SK-N-SH (cell line): ENCODE results near the gene RPS6KA5. TPM values are rescaled to one million over a fixed set of nuclear protein-coding genes. Genes with fewer than 3 reads are reported as not detected.

ENCODE experiments used
- CTCF ChIA-PET: fragments of 300-600, 350-600 bp; formaldehyde crosslinking; extraction: SDS; loops from one replicate; lab custom pipeline; 2021; lab: Yijun Ruan, JAX
- POLR2A ChIA-PET: fragments of 350-600 bp; sonication (Branson Sonifier 250); formaldehyde crosslinking; extraction: SDS; loops from one replicate; lab custom pipeline; 2020; ENCODE audit warnings: antibody characterized with exemption, inconsistent platforms; lab: Yijun Ruan, JAX
- DNase-seq: peaks from one replicate; pipeline ENCODE4 v3.0.0; 2012
- H2AFZ ChIP-seq: fragments of 200-600 bp; sonication (generic); 2 replicates; pipeline ENCODE4 v1.8.1; 2016; ENCODE audit warnings: antibody characterized with exemption, mild to moderate bottlenecking, low read depth
- H3F3A ChIP-seq: fragments of 200-600 bp; sonication (generic); replicated peaks from 2 replicates; pipeline ENCODE3; 2016; ENCODE audit warnings: antibody characterized with exemption, mild to moderate bottlenecking; ENCODE audit not compliant: insufficient read depth
- H3K27ac ChIP-seq, 2 experiments: fragments of 200-500 bp in 1 of 2; fragments of 200-600 bp in 1 of 2; sonication (Bioruptor generic) in 1 of 2; sonication (generic), shearing (Covaris generic) in 1 of 2; 2 replicates each; pipeline versions ENCODE4 v1.5.1 to v1.6.1; 2014 to 2016; ENCODE audit warnings: low read depth in 2 of 2, inconsistent platforms in 1 of 2, low read length in 1 of 2, mild to moderate bottlenecking in 1 of 2, mixed read lengths in 1 of 2
- H3K27me3 ChIP-seq: fragments of 200-600 bp; sonication (generic), shearing (Covaris generic); 2 replicates; pipeline ENCODE4 v1.6.1; 2016; ENCODE audit warnings: mixed run types; ENCODE audit not compliant: insufficient read depth
- H3K36me3 ChIP-seq, 2 experiments: fragments of 200-500 bp in 1 of 2; fragments of 200-600 bp in 1 of 2; sonication (Bioruptor generic) in 1 of 2; sonication (generic) in 1 of 2; replicated peaks in 1 of 2; 2 replicates each; pipeline versions ENCODE3 to v1.5.1; 2014 to 2016; ENCODE audit warnings: low read length in 1 of 2, mild to moderate bottlenecking in 1 of 2; ENCODE audit not compliant: insufficient read depth in 2 of 2, control insufficient read depth in 1 of 2
- H3K4me1 ChIP-seq, 2 experiments: fragments of 200-500 bp in 1 of 2; fragments of 200-600 bp in 1 of 2; sonication (Bioruptor generic) in 1 of 2; sonication (generic), shearing (Covaris generic) in 1 of 2; 2 replicates each; pipeline versions ENCODE4 v1.5.1 to v1.6.1; 2014 to 2016; ENCODE audit warnings: low read depth in 1 of 2, low read length in 1 of 2, mixed run types in 1 of 2; ENCODE audit not compliant: insufficient read depth in 2 of 2, control insufficient read depth in 1 of 2
- H3K4me2 ChIP-seq: fragments of 200-600 bp; sonication (generic), shearing (Covaris generic); 2 replicates; pipeline ENCODE4 v1.6.1; 2017; ENCODE audit warnings: mixed run types
- H3K4me3 ChIP-seq, 2 experiments: fragments of 200-500 bp in 1 of 2; fragments of 200-600 bp in 1 of 2; sonication (Bioruptor generic) in 1 of 2; sonication (generic), shearing (Covaris generic) in 1 of 2; 2 replicates each; pipeline versions ENCODE4 v1.5.1 to v1.8.1; 2014 to 2016; ENCODE audit warnings: low read depth in 2 of 2, inconsistent platforms in 1 of 2, low read length in 1 of 2, mild to moderate bottlenecking in 1 of 2, mixed read lengths in 1 of 2, moderate library complexity in 1 of 2
- H3K79me2 ChIP-seq: fragments of 200-600 bp; sonication (generic); 2 replicates; pipeline ENCODE4 v1.8.1; 2017; ENCODE audit warnings: mild to moderate bottlenecking; ENCODE audit not compliant: insufficient read depth
- H3K9ac ChIP-seq: fragments of 200-600 bp; sonication (generic); 2 replicates; pipeline ENCODE4 v1.6.1; 2017; ENCODE audit warnings: mixed run types
- H3K9me2 ChIP-seq: fragments of 200-600 bp; sonication (generic); 2 replicates; pipeline ENCODE4 v1.6.1; 2017; ENCODE audit warnings: mixed run types
- H3K9me3 ChIP-seq: fragments of 200-600 bp; sonication (generic); 2 replicates; pipeline ENCODE4 v1.6.1; 2017; ENCODE audit warnings: mixed run types, mild to moderate bottlenecking, moderate library complexity
- H4K20me1 ChIP-seq: fragments of 200-600 bp; sonication (generic); 2 replicates; pipeline ENCODE4 v1.6.1; 2017; ENCODE audit warnings: mild to moderate bottlenecking, mixed run types; ENCODE audit not compliant: insufficient read depth
- CHD2 ChIP-seq: fragments of 150-350 bp; IDR thresholded peaks from 2 replicates; pipeline ENCODE4 v1.6.1; 2018; ENCODE audit warnings: low read length; ENCODE audit not compliant: partially characterized antibody
- ELF1 ChIP-seq: IDR thresholded peaks from 2 replicates; pipeline ENCODE4 v1.4.0; 2012
- FOXJ3 ChIP-seq: sonication (generic); formaldehyde crosslinking; IDR thresholded peaks from 2 replicates; pipeline ENCODE4 v1.5.1; 2020; ENCODE audit warnings: mild to moderate bottlenecking, missing genetic modification reagents
- GABPA ChIP-seq: IDR thresholded peaks from 2 replicates; pipeline ENCODE4 v1.4.0; 2012; ENCODE audit warnings: low read depth, mild to moderate bottlenecking
- GATA2 ChIP-seq: sonication (generic); formaldehyde crosslinking; IDR thresholded peaks from 2 replicates; pipeline ENCODE4 v1.5.0; 2020; ENCODE audit warnings: mild to moderate bottlenecking, missing genetic modification reagents
- MEF2A ChIP-seq: IDR thresholded peaks from 2 replicates; pipeline ENCODE4 v1.4.0; 2012; ENCODE audit warnings: low read depth, borderline replicate concordance
- MXI1 ChIP-seq: IDR thresholded peaks from 2 replicates; pipeline ENCODE4 v1.6.1; 2012; ENCODE audit warnings: mild to moderate bottlenecking, low read depth, low read length, improper control_type of control experiment
- NRF1 ChIP-seq: IDR thresholded peaks from 2 replicates; pipeline ENCODE4 v1.6.1; 2012; ENCODE audit warnings: low read depth, mild to moderate bottlenecking, low read length
- POLR2AphosphoS5 ChIP-seq: IDR thresholded peaks from 2 replicates; pipeline ENCODE4 v1.6.1; 2012; ENCODE audit warnings: low read depth, low read length
- RAD21 ChIP-seq: IDR thresholded peaks from 2 replicates; pipeline ENCODE4 v1.6.1; 2012; ENCODE audit warnings: mild to moderate bottlenecking, low read length
- RCOR1 ChIP-seq: fragments of 150-350 bp; IDR thresholded peaks from 2 replicates; pipeline ENCODE4 v1.6.1; 2017; ENCODE audit warnings: antibody characterized with exemption, low read length
- RFX5 ChIP-seq: IDR thresholded peaks from 2 replicates; pipeline ENCODE4 v1.6.1; 2012; ENCODE audit warnings: mild to moderate bottlenecking, improper control_type of control experiment, low read length
- RXRA ChIP-seq: IDR thresholded peaks from 2 replicates; pipeline ENCODE4 v1.4.0; 2012; ENCODE audit warnings: low read depth, mild to moderate bottlenecking, borderline replicate concordance
- TEAD4 ChIP-seq: IDR thresholded peaks from 2 replicates; pipeline ENCODE4 v1.4.0; 2012; ENCODE audit warnings: mild to moderate bottlenecking, borderline replicate concordance; ENCODE audit not compliant: insufficient read depth
- YY1 ChIP-seq: IDR thresholded peaks from 2 replicates; pipeline ENCODE4 v1.4.0; 2012; ENCODE audit warnings: low read depth, mild to moderate bottlenecking
- WGBS: methylation state at CpG from one replicate; pipeline ENCODE4 v1.1.6; 2017; ENCODE audit warnings: low lambda C conversion rate; 5-methylcytosine and 5-hydroxymethylcytosine counted together
- polyA plus RNA-seq, 3 experiments: library from polyadenylated mRNA; depleted of rRNA; stranded (reverse); fragments of >200 nt; gene quantifications; 2 replicates each; pipeline ENCODE4 v1.2.3, GENCODE V29; 2012
- TF ChIP-seq, protein P1 (sequence below): IDR thresholded peaks from 2 replicates; pipeline ENCODE4 v1.4.0; 2012; ENCODE audit warnings: low read depth, borderline replicate concordance
- TF ChIP-seq, protein P2 (sequence below): IDR thresholded peaks from 2 replicates; pipeline ENCODE4 v1.6.1; 2012; ENCODE audit warnings: mild to moderate bottlenecking, low read depth, low read length, moderate library complexity
- TF ChIP-seq, protein P3 (sequence below): IDR thresholded peaks from 2 replicates; pipeline ENCODE4; 2012
- TF ChIP-seq, protein P4 (sequence below): fragments of 200-600 bp; sonication (generic); IDR thresholded peaks from 2 replicates; pipeline ENCODE4 v1.6.1; 2017; ENCODE audit warnings: antibody characterized with exemption, mild to moderate bottlenecking, moderate library complexity
- TF ChIP-seq, protein P5 (sequence below): IDR thresholded peaks from 2 replicates; pipeline ENCODE4 v1.4.0; 2012; ENCODE audit warnings: low read depth, borderline replicate concordance

Gene RPS6KA5
- polyA plus RNA-seq, 1 of the 3 experiments (the other 2 are of a cell fraction) = 0.67 TPM

DNA sequence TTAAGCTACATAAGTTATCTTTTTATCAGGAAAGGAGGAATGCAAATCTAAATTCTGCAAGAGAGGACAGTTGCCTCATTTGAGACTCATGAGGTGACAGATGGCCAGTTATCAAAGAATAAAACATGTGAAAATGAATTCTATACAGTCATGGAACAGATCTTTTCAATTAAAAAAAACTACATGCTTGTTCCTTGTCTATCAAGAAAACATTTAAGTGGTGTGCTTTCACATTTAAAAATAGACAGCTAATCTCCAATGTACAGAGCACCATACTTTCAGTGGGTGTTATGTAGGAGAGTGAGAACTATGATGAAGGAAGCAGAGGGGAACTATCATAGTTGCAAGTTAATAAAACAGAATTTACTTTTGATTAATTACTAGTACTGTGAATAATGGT lies 167.5 kb downstream of the RPS6KA5 start:
- H3K4me3 ChIP-seq = no peak overlapping the region
- DNase-seq = no peak
- no peaks in the 10 kb centered on the region for H3K9me2 ChIP-seq
- H4K20me1 ChIP-seq = no peaks in the 10 kb centered on the region
- no peak overlapping the region for H2AFZ ChIP-seq
- no peak overlapping the region for H3K27ac ChIP-seq
- H3K9ac ChIP-seq = no peak overlapping the region
- no peaks in the 10 kb centered on the region for H3K27me3 ChIP-seq
- no peaks in the 10 kb centered on the region for H3K9me3 ChIP-seq
- TF ChIP-seq, protein P1, sequence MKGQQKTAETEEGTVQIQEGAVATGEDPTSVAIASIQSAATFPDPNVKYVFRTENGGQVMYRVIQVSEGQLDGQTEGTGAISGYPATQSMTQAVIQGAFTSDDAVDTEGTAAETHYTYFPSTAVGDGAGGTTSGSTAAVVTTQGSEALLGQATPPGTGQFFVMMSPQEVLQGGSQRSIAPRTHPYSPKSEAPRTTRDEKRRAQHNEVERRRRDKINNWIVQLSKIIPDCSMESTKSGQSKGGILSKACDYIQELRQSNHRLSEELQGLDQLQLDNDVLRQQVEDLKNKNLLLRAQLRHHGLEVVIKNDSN = no peak
- no peak for TF ChIP-seq TEAD4
- TF ChIP-seq RFX5 = no peak
- TF ChIP-seq CHD2 = no peak
- TF ChIP-seq FOXJ3 (CRISPR knock-in tag) = no peak
- ChIA-PET CTCF (interaction anchor here (4.3 to 6.1 kb wide), 2 partner anchors 10 to 280 kb away, joined by 43 to 47 read pairs; no protein-coding TSS in a partner anchor), POLR2A (no interaction called here)
- H3K4me2 ChIP-seq = no peak overlapping the region
- H3K36me3 ChIP-seq = peaks cover 0 to 6% of the 10 kb centered on the region in 2 experiments
- peaks cover 0 to 3% of the 10 kb centered on the region in 2 experiments; a peak in 2 of 4 replicates for H3K4me1 ChIP-seq
- H3F3A ChIP-seq = no peaks in the 10 kb centered on the region
- H3K79me2 ChIP-seq = no peaks in the 10 kb centered on the region

DNA sequence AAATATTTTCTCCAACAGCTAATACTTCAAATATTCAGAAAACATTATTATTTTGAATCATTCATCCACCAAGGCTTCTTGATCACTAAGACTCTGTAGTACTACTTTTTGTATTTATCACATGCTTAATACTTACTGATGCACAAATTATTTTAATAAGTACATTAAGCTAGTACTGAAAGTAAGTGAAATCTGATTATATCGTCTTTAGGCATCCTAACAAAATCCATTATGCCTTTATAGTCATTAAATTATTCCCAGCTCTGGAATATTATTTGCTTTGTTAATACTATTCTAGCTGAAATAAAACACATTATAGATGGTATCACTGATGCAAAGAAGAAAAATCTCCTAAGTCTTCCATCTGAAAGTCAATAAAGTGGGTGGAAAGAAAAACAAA lies 169.1 kb downstream of the RPS6KA5 start:
- no peaks in the 10 kb centered on the region for H4K20me1 ChIP-seq
- no peaks in the 10 kb centered on the region for H3K9me3 ChIP-seq
- H3K36me3 ChIP-seq = peaks cover 0 to 4% of the 10 kb centered on the region in 2 experiments
- no peak for DNase-seq
- H3K4me3 ChIP-seq = no peak overlapping the region
- no peaks in the 10 kb centered on the region for H3K27me3 ChIP-seq
- WGBS = 33% methylated on average over 1 of the region's 1 CpG
- CTCF ChIA-PET = interaction anchor here (0.9 to 6.1 kb wide), 6 partner anchors 9 to 396 kb away, joined by 3 to 47 read pairs (median 4); no protein-coding TSS in a partner anchor
- no peaks in the 10 kb centered on the region for H3K9me2 ChIP-seq
- H3K27ac ChIP-seq = no peak overlapping the region
- no peaks in the 10 kb centered on the region for H3F3A ChIP-seq
- peaks cover 0 to 3% of the 10 kb centered on the region in 2 experiments; a peak in 2 of 4 replicates for H3K4me1 ChIP-seq
- no peaks in the 10 kb centered on the region for H3K79me2 ChIP-seq
- H3K4me2 ChIP-seq = no peak overlapping the region
- no peak overlapping the region for H2AFZ ChIP-seq
- H3K9ac ChIP-seq = no peak overlapping the region
- POLR2A ChIA-PET = no interaction called here
- TF ChIP-seq GABPA (no peak), RFX5 (no peak), ELF1 (no peak), YY1 (no peak), POLR2AphosphoS5 (no peak), FOXJ3 (CRISPR knock-in tag) (no peak), RCOR1 (no peak), NRF1 (no peak), MXI1 (no peak), GATA2 (CRISPR knock-in tag) (no peak), RAD21 (no peak), RXRA (no peak), MEF2A (no peak)
- TF ChIP-seq, protein P2, sequence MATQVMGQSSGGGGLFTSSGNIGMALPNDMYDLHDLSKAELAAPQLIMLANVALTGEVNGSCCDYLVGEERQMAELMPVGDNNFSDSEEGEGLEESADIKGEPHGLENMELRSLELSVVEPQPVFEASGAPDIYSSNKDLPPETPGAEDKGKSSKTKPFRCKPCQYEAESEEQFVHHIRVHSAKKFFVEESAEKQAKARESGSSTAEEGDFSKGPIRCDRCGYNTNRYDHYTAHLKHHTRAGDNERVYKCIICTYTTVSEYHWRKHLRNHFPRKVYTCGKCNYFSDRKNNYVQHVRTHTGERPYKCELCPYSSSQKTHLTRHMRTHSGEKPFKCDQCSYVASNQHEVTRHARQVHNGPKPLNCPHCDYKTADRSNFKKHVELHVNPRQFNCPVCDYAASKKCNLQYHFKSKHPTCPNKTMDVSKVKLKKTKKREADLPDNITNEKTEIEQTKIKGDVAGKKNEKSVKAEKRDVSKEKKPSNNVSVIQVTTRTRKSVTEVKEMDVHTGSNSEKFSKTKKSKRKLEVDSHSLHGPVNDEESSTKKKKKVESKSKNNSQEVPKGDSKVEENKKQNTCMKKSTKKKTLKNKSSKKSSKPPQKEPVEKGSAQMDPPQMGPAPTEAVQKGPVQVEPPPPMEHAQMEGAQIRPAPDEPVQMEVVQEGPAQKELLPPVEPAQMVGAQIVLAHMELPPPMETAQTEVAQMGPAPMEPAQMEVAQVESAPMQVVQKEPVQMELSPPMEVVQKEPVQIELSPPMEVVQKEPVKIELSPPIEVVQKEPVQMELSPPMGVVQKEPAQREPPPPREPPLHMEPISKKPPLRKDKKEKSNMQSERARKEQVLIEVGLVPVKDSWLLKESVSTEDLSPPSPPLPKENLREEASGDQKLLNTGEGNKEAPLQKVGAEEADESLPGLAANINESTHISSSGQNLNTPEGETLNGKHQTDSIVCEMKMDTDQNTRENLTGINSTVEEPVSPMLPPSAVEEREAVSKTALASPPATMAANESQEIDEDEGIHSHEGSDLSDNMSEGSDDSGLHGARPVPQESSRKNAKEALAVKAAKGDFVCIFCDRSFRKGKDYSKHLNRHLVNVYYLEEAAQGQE = no peak
- TF ChIP-seq, protein P3, sequence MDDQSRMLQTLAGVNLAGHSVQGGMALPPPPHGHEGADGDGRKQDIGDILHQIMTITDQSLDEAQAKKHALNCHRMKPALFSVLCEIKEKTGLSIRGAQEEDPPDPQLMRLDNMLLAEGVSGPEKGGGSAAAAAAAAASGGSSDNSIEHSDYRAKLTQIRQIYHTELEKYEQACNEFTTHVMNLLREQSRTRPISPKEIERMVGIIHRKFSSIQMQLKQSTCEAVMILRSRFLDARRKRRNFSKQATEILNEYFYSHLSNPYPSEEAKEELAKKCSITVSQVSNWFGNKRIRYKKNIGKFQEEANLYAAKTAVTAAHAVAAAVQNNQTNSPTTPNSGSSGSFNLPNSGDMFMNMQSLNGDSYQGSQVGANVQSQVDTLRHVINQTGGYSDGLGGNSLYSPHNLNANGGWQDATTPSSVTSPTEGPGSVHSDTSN = no peak
- TF ChIP-seq, protein P4, sequence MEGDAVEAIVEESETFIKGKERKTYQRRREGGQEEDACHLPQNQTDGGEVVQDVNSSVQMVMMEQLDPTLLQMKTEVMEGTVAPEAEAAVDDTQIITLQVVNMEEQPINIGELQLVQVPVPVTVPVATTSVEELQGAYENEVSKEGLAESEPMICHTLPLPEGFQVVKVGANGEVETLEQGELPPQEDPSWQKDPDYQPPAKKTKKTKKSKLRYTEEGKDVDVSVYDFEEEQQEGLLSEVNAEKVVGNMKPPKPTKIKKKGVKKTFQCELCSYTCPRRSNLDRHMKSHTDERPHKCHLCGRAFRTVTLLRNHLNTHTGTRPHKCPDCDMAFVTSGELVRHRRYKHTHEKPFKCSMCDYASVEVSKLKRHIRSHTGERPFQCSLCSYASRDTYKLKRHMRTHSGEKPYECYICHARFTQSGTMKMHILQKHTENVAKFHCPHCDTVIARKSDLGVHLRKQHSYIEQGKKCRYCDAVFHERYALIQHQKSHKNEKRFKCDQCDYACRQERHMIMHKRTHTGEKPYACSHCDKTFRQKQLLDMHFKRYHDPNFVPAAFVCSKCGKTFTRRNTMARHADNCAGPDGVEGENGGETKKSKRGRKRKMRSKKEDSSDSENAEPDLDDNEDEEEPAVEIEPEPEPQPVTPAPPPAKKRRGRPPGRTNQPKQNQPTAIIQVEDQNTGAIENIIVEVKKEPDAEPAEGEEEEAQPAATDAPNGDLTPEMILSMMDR = no peak
- TF ChIP-seq, protein P5, sequence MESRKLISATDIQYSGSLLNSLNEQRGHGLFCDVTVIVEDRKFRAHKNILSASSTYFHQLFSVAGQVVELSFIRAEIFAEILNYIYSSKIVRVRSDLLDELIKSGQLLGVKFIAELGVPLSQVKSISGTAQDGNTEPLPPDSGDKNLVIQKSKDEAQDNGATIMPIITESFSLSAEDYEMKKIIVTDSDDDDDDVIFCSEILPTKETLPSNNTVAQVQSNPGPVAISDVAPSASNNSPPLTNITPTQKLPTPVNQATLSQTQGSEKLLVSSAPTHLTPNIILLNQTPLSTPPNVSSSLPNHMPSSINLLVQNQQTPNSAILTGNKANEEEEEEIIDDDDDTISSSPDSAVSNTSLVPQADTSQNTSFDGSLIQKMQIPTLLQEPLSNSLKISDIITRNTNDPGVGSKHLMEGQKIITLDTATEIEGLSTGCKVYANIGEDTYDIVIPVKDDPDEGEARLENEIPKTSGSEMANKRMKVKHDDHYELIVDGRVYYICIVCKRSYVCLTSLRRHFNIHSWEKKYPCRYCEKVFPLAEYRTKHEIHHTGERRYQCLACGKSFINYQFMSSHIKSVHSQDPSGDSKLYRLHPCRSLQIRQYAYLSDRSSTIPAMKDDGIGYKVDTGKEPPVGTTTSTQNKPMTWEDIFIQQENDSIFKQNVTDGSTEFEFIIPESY = no peak
